ENCODE measurements around the gene HTD2.
"Not testable (repeated sequence)": the region's sequence is repeated elsewhere in the genome, so short reads cannot be mapped to it uniquely, and the experiment has no call there.

The HTD2 gene

GRCh38 chr3:58305882-58306711 lies at the start of gene HTD2, which contains the start of gene RPP14:
HTD2 (plus strand) TSS chr3:58306520; CDS start chr3:58317614, 11,094 bp downstream.
RPP14 (plus strand) TSS chr3:58306245; CDS start chr3:58310330, 4,085 bp downstream.
- DNase-seq (ENCODE audit: low spot score): peak; percentile 96

GRCh38 chr3:58258392-58259055 lies 47.8 kb upstream of the HTD2 start:
- DNase-seq (ENCODE audit: low spot score): no peak

- peak; percentile 87 for DNase-seq (ENCODE audit: low spot score)
Measured at GRCh38 chr3:58260261-58260731, 46.0 kb upstream of the HTD2 start.

- DNase-seq (ENCODE audit: low spot score): peak; percentile 83
Measured at GRCh38 chr3:58260733-58261132, 45.6 kb upstream of the HTD2 start.

- DNase-seq (ENCODE audit: low spot score): no peak
Measured at GRCh38 chr3:58261954-58262666, 44.2 kb upstream of the HTD2 start.

GRCh38 chr3:58266577-58266976 lies 39.7 kb upstream of the HTD2 start:
- DNase-seq (ENCODE audit: low spot score): peak; percentile 89

- DNase-seq (ENCODE audit: low spot score): not testable (repeated sequence)
Measured at GRCh38 chr3:58267543-58267942, 38.8 kb upstream of the HTD2 start.

GRCh38 chr3:58269356-58269755 lies 37.0 kb upstream of the HTD2 start:
- no peak for DNase-seq (ENCODE audit: low spot score)

- no peak for DNase-seq (ENCODE audit: low spot score)
Measured at GRCh38 chr3:58270485-58270884, 35.8 kb upstream of the HTD2 start.

GRCh38 chr3:58271901-58272501 lies 34.3 kb upstream of the HTD2 start:
- no peak for DNase-seq (ENCODE audit: low spot score)

- no peak for DNase-seq (ENCODE audit: low spot score)
Measured at GRCh38 chr3:58272891-58273290, 33.4 kb upstream of the HTD2 start.

- DNase-seq (ENCODE audit: low spot score): not testable (repeated sequence)
Measured at GRCh38 chr3:58273362-58273761, 33.0 kb upstream of the HTD2 start.

- DNase-seq (ENCODE audit: low spot score): no peak
Measured at GRCh38 chr3:58274027-58274614, 32.2 kb upstream of the HTD2 start.

- no peak for DNase-seq (ENCODE audit: low spot score)
Measured at GRCh38 chr3:58281069-58281468, 25.3 kb upstream of the HTD2 start.

- DNase-seq (ENCODE audit: low spot score): no peak
Measured at GRCh38 chr3:58285334-58285733, 21.0 kb upstream of the HTD2 start.

GRCh38 chr3:58287354-58287753 lies 19.0 kb upstream of the HTD2 start:
- DNase-seq (ENCODE audit: low spot score): no peak

- DNase-seq (ENCODE audit: low spot score): peak; percentile 92
Measured at GRCh38 chr3:58288011-58288728, 18.1 kb upstream of the HTD2 start.

GRCh38 chr3:58288964-58289613 lies 17.2 kb upstream of the HTD2 start:
- DNase-seq (ENCODE audit: low spot score): not testable (repeated sequence)

- DNase-seq (ENCODE audit: low spot score): not testable (repeated sequence)
Measured at GRCh38 chr3:58290446-58290845, 15.9 kb upstream of the HTD2 start.

- no peak for DNase-seq (ENCODE audit: low spot score)
Measured at GRCh38 chr3:58291671-58292338, 14.5 kb upstream of the HTD2 start.

Data from cerebellar cortex (tissue), 1 donor.